ENCODE measurements around the gene BICRA.

Gene BICRA

GRCh38 chr19:47637550-47637949 lies 28.6 kb downstream of the BICRA start:
- no peaks in the 10 kb centered on the region for H3K9me3 ChIP-seq (ENCODE audit: control insufficient read depth, low read length)
- no peaks in the 10 kb centered on the region for H3K36me3 ChIP-seq (ENCODE audit: control insufficient read depth, insufficient read depth, low read length, severe bottlenecking)
- H3K4me3 ChIP-seq (ENCODE audit: low read length), result no peak overlapping the region
- DNase-seq (ENCODE audit: low read depth), result peak; percentile 56
- H3K4me1 ChIP-seq (ENCODE audit: control insufficient read depth, insufficient read depth, low read length), result peaks cover 33% of the 10 kb centered on the region
- no peaks in the 10 kb centered on the region for H3K27me3 ChIP-seq (replicated peaks; ENCODE audit: control insufficient read depth, insufficient read depth, low read length)
- peak overlapping the region; percentile 47 for H3K9ac ChIP-seq (ENCODE audit: low read length)

DNA sequence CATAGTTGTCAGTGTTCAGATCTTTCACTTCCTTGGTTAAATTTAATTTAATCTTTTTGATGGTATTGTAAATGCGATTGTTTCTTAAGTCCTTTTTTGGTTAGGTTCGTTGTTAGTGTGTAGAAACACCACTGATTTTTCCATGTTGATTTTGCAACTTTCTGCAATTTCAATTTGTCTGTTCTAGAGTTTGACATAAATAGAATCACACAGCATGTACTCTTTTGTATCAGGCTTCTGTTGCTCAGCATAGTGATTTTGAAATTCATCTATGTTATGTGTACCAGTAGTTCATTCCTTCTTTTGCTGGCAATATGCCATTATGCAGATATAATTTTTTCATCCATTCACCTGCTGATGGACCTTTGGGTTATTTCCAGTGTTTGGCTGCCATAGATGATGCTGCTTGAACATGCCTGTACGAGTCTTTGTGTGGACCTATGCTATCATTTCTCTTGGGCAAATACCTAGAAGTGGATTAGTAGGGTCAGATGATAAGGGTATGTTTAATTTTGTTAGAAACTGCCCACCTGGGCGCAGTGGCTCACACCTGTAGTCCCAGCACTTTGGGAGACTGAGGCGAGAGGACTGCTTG lies 33.1 kb downstream of the BICRA start:
- no peaks in the 10 kb centered on the region for H3K27me3 ChIP-seq (replicated peaks; ENCODE audit: control insufficient read depth, insufficient read depth, low read length)
- no peak for DNase-seq (ENCODE audit: low read depth)

DNA sequence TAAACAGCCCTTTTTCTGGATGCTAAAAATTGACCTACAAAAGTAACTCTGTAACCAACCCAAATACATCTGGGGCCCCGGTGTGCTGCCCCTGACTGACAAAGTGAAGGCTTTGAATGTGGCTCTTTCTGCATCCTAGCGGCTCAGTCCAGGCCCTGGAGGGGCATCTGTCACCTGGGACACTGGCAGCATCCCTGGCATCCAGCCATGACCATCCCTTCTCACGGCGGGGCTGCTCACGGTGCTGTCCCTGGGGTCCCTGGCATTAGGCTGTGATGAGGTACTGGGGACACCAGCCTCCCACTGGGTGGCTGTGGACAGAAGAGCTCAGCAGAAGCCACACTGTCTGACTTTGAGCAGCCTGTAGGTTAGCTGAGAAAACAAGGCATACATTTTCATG lies 34.3 kb downstream of the BICRA start:
- H3K36me3 ChIP-seq (ENCODE audit: control insufficient read depth, insufficient read depth, low read length, severe bottlenecking), result peaks cover 16% of the 10 kb centered on the region
- H3K9ac ChIP-seq (ENCODE audit: low read length), result no peak overlapping the region
- no peak overlapping the region for H3K4me3 ChIP-seq (ENCODE audit: low read length)
- no peaks in the 10 kb centered on the region for H3K9me3 ChIP-seq (ENCODE audit: control insufficient read depth, low read length)
- peaks cover 21% of the 10 kb centered on the region for H3K4me1 ChIP-seq (ENCODE audit: control insufficient read depth, insufficient read depth, low read length)
- H3K27me3 ChIP-seq (replicated peaks; ENCODE audit: control insufficient read depth, insufficient read depth, low read length), result no peaks in the 10 kb centered on the region
- no peak for DNase-seq (ENCODE audit: low read depth)

More for the DNA sequence above, 33.1 kb downstream of the BICRA start:
- peaks cover 13% of the 10 kb centered on the region for H3K36me3 ChIP-seq (ENCODE audit: control insufficient read depth, insufficient read depth, low read length, severe bottlenecking)
- H3K4me3 ChIP-seq (ENCODE audit: low read length), result no peak overlapping the region
- H3K9me3 ChIP-seq (ENCODE audit: control insufficient read depth, low read length), result no peaks in the 10 kb centered on the region
- peaks cover 29% of the 10 kb centered on the region for H3K4me1 ChIP-seq (ENCODE audit: control insufficient read depth, insufficient read depth, low read length)
- H3K9ac ChIP-seq (ENCODE audit: low read length), result no peak overlapping the region

GRCh38 chr19:47644199-47644598 lies 35.3 kb downstream of the BICRA start:
- H3K9me3 ChIP-seq (ENCODE audit: control insufficient read depth, low read length), result no peaks in the 10 kb centered on the region
- no peak overlapping the region for H3K4me3 ChIP-seq (ENCODE audit: low read length)
- H3K9ac ChIP-seq (ENCODE audit: low read length), result no peak overlapping the region
- H3K36me3 ChIP-seq (ENCODE audit: control insufficient read depth, insufficient read depth, low read length, severe bottlenecking), result peaks cover 16% of the 10 kb centered on the region
- no peaks in the 10 kb centered on the region for H3K27me3 ChIP-seq (replicated peaks; ENCODE audit: control insufficient read depth, insufficient read depth, low read length)
- peaks cover 19% of the 10 kb centered on the region for H3K4me1 ChIP-seq (ENCODE audit: control insufficient read depth, insufficient read depth, low read length)
- DNase-seq (ENCODE audit: low read depth), result no peak

- peaks cover 19% of the 10 kb centered on the region for H3K4me1 ChIP-seq (ENCODE audit: control insufficient read depth, insufficient read depth, low read length)
- H3K27me3 ChIP-seq (replicated peaks; ENCODE audit: control insufficient read depth, insufficient read depth, low read length), result no peaks in the 10 kb centered on the region
- peak; percentile 37 for DNase-seq (ENCODE audit: low read depth)
- peaks cover 16% of the 10 kb centered on the region for H3K36me3 ChIP-seq (ENCODE audit: control insufficient read depth, insufficient read depth, low read length, severe bottlenecking)
- no peak overlapping the region for H3K4me3 ChIP-seq (ENCODE audit: low read length)
- H3K9me3 ChIP-seq (ENCODE audit: control insufficient read depth, low read length), result no peaks in the 10 kb centered on the region
- no peak overlapping the region for H3K9ac ChIP-seq (ENCODE audit: low read length)
These were observed 36.0 kb downstream of the BICRA start for GRCh38 chr19:47644743-47645482.

DNA sequence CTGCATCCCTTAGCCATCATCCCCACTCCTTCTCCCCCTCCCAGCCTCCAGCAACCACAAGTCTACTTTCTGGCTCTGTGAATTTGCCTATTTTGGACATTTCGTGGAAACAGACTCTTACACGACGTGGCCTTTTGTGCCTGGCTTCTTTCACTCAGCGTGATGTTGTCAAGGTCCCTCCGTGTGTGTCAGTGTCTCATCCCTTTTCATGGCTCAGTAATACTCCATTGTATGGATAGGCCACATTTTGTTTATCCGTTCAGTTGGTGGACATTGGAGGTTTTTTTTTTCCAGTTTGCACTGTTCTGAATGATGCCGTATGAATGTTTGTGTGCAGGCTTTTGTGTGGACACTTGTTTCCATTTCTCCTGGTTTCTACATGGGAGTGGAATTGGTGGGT lies 38.0 kb downstream of the BICRA start:
- H3K27me3 ChIP-seq (replicated peaks; ENCODE audit: control insufficient read depth, insufficient read depth, low read length), result no peaks in the 10 kb centered on the region
- no peak overlapping the region for H3K9ac ChIP-seq (ENCODE audit: low read length)
- H3K36me3 ChIP-seq (ENCODE audit: control insufficient read depth, insufficient read depth, low read length, severe bottlenecking), result peaks cover 24% of the 10 kb centered on the region
- H3K9me3 ChIP-seq (ENCODE audit: control insufficient read depth, low read length), result no peaks in the 10 kb centered on the region
- no peak for DNase-seq (ENCODE audit: low read depth)
- H3K4me1 ChIP-seq (ENCODE audit: control insufficient read depth, insufficient read depth, low read length), result peaks cover 12% of the 10 kb centered on the region
- H3K4me3 ChIP-seq (ENCODE audit: low read length), result no peak overlapping the region

- no peaks in the 10 kb centered on the region for H3K9me3 ChIP-seq (ENCODE audit: control insufficient read depth, low read length)
- H3K36me3 ChIP-seq (ENCODE audit: control insufficient read depth, insufficient read depth, low read length, severe bottlenecking), result peaks cover 28% of the 10 kb centered on the region
- peaks cover 2% of the 10 kb centered on the region for H3K4me1 ChIP-seq (ENCODE audit: control insufficient read depth, insufficient read depth, low read length)
- no peak overlapping the region for H3K9ac ChIP-seq (ENCODE audit: low read length)
- no peaks in the 10 kb centered on the region for H3K27me3 ChIP-seq (replicated peaks; ENCODE audit: control insufficient read depth, insufficient read depth, low read length)
- no peak for DNase-seq (ENCODE audit: low read depth)
- no peak overlapping the region for H3K4me3 ChIP-seq (ENCODE audit: low read length)
These were observed 40.7 kb downstream of the BICRA start for GRCh38 chr19:47649588-47649987.

DNA sequence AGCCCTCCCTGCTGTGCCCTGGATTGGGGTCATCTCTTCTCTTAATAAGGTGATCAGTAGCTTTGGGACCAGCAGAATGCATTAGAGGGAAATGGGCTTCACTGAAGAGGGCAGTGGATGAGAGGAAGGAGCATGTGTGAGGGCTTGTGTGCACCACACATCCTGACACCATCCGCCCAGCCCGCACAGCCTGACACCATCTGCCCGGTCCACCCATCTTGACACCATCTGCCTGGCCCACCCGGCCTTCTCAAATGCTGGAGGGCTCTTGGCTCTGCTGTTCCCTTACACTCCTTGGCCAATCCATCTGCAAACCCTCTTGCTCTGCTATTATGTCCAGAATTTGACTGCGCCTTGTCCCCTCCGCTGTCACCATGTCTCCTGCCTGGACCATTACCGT lies 41.8 kb downstream of the BICRA start:
- Histone ChIP-seq H3K9ac (ENCODE audit: low read length) (no peak overlapping the region), H3K4me1 (ENCODE audit: control insufficient read depth, insufficient read depth, low read length) (peaks cover 2% of the 10 kb centered on the region), H3K36me3 (ENCODE audit: control insufficient read depth, insufficient read depth, low read length, severe bottlenecking) (peaks cover 25% of the 10 kb centered on the region), H3K4me3 (ENCODE audit: low read length) (no peak overlapping the region), H3K27me3 (replicated peaks; ENCODE audit: control insufficient read depth, insufficient read depth, low read length) (no peaks in the 10 kb centered on the region), H3K9me3 (ENCODE audit: control insufficient read depth, low read length) (no peaks in the 10 kb centered on the region)
- DNase-seq (ENCODE audit: low read depth), result no peak

DNA sequence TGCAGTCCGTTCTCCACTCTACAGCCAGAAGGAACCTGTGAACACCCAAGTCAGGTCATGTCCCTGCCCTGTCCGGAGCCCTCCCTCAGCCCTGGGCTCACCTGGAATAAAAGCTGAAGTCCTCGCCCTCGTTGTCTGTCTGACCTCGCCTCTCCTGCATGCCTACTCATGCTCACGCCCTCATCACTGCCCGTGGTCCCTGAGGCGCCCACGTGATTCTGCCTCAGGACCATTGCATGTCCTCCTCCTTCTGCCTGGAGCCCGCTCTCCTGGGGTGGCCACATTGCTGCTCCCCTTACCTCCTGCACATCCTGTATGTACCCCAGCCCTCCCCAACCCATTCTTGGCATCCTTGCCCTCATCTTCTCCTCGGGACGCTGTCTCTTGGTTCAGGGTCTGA lies 42.2 kb downstream of the BICRA start:
- H3K36me3 ChIP-seq (ENCODE audit: control insufficient read depth, insufficient read depth, low read length, severe bottlenecking), result peaks cover 23% of the 10 kb centered on the region
- H3K4me1 ChIP-seq (ENCODE audit: control insufficient read depth, insufficient read depth, low read length), result peaks cover 2% of the 10 kb centered on the region

DNA sequence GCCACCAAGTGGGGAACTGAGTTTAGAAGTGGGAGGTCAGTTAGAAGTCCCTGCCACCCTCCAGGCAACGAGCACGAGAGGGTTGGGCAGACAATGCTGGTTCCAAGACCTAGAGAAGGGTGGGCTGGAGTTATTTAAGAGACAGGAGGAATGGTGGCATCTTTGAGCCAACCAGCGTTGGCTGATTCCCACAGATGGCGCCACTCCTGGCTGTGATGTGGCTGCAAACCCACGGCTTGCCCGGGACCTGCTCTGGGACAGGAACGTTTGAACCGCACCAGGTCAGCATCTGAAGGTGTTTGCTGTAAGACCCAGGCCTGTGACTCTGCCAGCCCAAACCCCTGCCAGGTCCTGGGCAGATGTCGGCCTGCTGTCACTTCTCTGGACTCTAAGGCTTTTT lies 42.8 kb downstream of the BICRA start:
- H3K9ac ChIP-seq (ENCODE audit: low read length), result no peak overlapping the region
- no peaks in the 10 kb centered on the region for H3K27me3 ChIP-seq (replicated peaks; ENCODE audit: control insufficient read depth, insufficient read depth, low read length)
- no peaks in the 10 kb centered on the region for H3K9me3 ChIP-seq (ENCODE audit: control insufficient read depth, low read length)
- H3K4me1 ChIP-seq (ENCODE audit: control insufficient read depth, insufficient read depth, low read length), result peaks cover 2% of the 10 kb centered on the region
- H3K4me3 ChIP-seq (ENCODE audit: low read length), result no peak overlapping the region
- H3K36me3 ChIP-seq (ENCODE audit: control insufficient read depth, insufficient read depth, low read length, severe bottlenecking), result peaks cover 18% of the 10 kb centered on the region
- no peak for DNase-seq (ENCODE audit: low read depth)

More for the DNA sequence above, 42.2 kb downstream of the BICRA start:
- Histone ChIP-seq H3K9ac (ENCODE audit: low read length) (no peak overlapping the region), H3K4me3 (ENCODE audit: low read length) (no peak overlapping the region), H3K27me3 (replicated peaks; ENCODE audit: control insufficient read depth, insufficient read depth, low read length) (no peaks in the 10 kb centered on the region), H3K9me3 (ENCODE audit: control insufficient read depth, low read length) (no peaks in the 10 kb centered on the region)
- DNase-seq (ENCODE audit: low read depth), result no peak

GRCh38 chr19:47652285-47652684 lies 43.4 kb downstream of the BICRA start:
- H3K27me3 ChIP-seq (replicated peaks; ENCODE audit: control insufficient read depth, insufficient read depth, low read length), result no peaks in the 10 kb centered on the region
- H3K4me1 ChIP-seq (ENCODE audit: control insufficient read depth, insufficient read depth, low read length), result peaks cover 2% of the 10 kb centered on the region
- H3K9me3 ChIP-seq (ENCODE audit: control insufficient read depth, low read length), result no peaks in the 10 kb centered on the region
- H3K4me3 ChIP-seq (ENCODE audit: low read length), result no peak overlapping the region
- no peak overlapping the region for H3K9ac ChIP-seq (ENCODE audit: low read length)
- H3K36me3 ChIP-seq (ENCODE audit: control insufficient read depth, insufficient read depth, low read length, severe bottlenecking), result peaks cover 12% of the 10 kb centered on the region
- DNase-seq (ENCODE audit: low read depth), result no peak
